AG04449 (cell line): ENCODE results near the gene DIP2C.

Source experiments
- CTCF ChIA-PET: fragments of 350-600 bp; formaldehyde crosslinking; extraction: SDS; loops from one replicate; lab custom pipeline; 2021; ENCODE audit warnings: antibody characterized with exemption; lab: Yijun Ruan, JAX
- POLR2A ChIA-PET: fragments of 400-600, 350-600 bp; formaldehyde crosslinking; extraction: SDS; loops from one replicate; lab custom pipeline; 2020; ENCODE audit warnings: antibody characterized with exemption, inconsistent platforms; lab: Yijun Ruan, JAX
- DNase-seq: peaks from one replicate; pipeline ENCODE4 v3.0.0-alpha.2; 2010; ENCODE audit warnings: low read depth, low spot score
- H3K4me3 ChIP-seq: 2 replicates; pipeline ENCODE4 v1.5.1; 2011; ENCODE audit warnings: low read depth, mild to moderate bottlenecking, control low read depth, low read length
- CTCF ChIP-seq: IDR thresholded peaks from one replicate; pipeline ENCODE4 v1.5.1; 2011; ENCODE audit warnings: mild to moderate bottlenecking, moderate library complexity, low read length, control low read depth, inconsistent platforms; ENCODE audit not compliant: insufficient read depth; ENCODE audit errors: missing control alignments

Gene DIP2C

GRCh38 chr10:378230-378929 is 311.1 kb downstream of the DIP2C start:
- H3K4me3 ChIP-seq: no peak overlapping the region
- CTCF ChIA-PET: no interaction called here
- TF ChIP-seq CTCF: no peak
- POLR2A ChIA-PET: no interaction called here
- no peak for DNase-seq

- no peak for TF ChIP-seq CTCF
- no peak for DNase-seq
- H3K4me3 ChIP-seq: no peak overlapping the region
- CTCF ChIA-PET: no interaction called here
- POLR2A ChIA-PET: no interaction called here
Observed at GRCh38 chr10:377228-377627, 312.2 kb downstream of the DIP2C start.

DNA sequence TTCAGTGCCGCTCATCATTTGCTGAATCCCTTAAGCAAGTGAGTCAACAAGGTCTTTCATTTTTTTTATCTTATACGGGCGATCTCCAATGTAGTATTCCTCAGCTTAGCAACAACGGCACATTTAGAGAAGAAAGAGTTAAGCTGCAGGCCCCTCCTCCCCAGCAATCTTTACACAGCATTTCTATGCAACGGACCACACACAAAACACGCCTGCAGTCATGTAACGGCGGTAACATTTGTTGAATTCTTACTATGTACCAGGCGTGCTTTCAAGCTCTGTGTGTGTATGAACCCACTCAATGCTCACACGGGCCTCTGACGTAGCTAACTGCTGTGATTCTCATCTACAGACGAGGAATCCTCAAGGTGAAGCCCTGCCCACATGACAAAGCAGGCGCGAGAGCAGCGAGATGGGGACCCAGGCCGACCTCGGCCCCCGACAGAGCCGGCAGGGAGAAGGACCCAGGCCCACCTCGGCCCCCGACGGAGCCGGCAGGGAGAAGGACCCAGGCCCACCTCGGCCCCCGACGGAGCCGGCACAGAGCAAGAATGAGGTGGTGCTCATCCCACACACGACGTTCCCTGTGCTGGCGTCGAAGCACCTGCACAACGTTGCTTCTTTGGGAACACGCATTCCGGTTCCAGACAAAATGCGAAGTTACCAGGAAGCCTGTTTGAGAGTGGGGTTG is 313.5 kb downstream of the DIP2C start:
- CTCF ChIA-PET: interaction anchor here (0.7 kb wide), 1 partner anchor 112 kb away, joined by 3 read pairs; no protein-coding TSS in a partner anchor
- no peak overlapping the region for H3K4me3 ChIP-seq
- no peak for TF ChIP-seq CTCF
- no peak for DNase-seq
- POLR2A ChIA-PET: no interaction called here

- no peak for DNase-seq
- TF ChIP-seq CTCF: no peak
- CTCF ChIA-PET: no interaction called here
Observed at GRCh38 chr10:374354-374753, 315.1 kb downstream of the DIP2C start.

DNA sequence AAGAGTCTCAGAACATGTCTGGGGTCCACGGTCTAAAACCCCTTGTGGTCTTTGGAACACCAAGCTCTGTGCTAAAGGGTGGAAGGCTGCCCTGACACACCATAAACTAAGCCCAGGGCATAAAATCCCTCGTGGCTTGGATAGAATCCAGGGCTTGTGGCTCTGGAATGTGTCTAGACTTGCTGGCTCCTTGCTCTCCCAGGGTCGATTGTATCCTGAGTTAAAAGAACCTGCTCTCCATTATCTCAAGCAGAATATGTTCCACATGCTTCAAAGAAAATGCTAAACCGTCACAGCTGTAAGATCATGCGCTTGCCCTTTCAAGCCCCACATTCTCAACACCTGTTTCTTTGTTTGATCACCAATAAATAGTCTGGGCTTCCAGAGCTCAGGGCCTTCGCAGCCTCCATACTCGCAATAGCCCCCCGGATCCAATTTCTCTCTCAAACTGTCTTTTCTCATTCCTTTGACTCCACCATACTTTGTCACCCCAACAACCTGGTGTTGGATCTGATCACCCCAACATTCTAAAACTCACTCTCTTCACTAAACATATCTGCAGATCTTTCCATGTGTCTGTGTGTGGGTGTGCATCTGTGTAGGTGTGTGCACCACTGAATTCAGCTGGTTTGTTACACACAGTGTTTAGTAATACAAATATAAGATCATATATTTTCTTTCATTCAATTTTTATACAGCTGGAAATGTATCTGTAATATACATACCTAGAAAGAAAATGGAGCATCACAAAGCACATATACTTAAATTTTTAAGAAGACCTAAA is 315.8 kb downstream of the DIP2C start:
- peak; percentile 44 for DNase-seq
- ChIA-PET CTCF (no interaction called here), POLR2A (no interaction called here)
- no peak overlapping the region for H3K4me3 ChIP-seq
- no peak for TF ChIP-seq CTCF

More at GRCh38 chr10:374354-374753, 315.1 kb downstream of the DIP2C start:
- POLR2A ChIA-PET: no interaction called here
- no peak overlapping the region for H3K4me3 ChIP-seq

- H3K4me3 ChIP-seq: no peak overlapping the region
- POLR2A ChIA-PET: no interaction called here
- CTCF ChIA-PET: no interaction called here
- no peak for DNase-seq
- TF ChIP-seq CTCF: no peak
Observed at GRCh38 chr10:373015-373414, 316.5 kb downstream of the DIP2C start.
